Astrocyte (in vitro differentiated cells and primary cell): ENCODE measurements around the gene DCBLD1. TPM values are rescaled to one million over a fixed set of nuclear protein-coding genes. Genes with fewer than 3 reads are reported as not detected.

Source experiments
- DNase-seq: peaks from one replicate; pipeline ENCODE4 v3.0.0-alpha.2; 2010; ENCODE audit warnings: low read depth
- FAIRE-seq: peaks from 2 replicates; lab custom pipeline; 2011; peaks lifted over from hg19 to GRCh38; lab: Jason Lieb, UNC
- H2AFZ ChIP-seq: 2 replicates; pipeline ENCODE4 v1.6.0; 2012; ENCODE audit warnings: low read depth, low read length, inconsistent platforms
- H3K27ac ChIP-seq: 2 replicates; pipeline ENCODE4 v1.5.1; 2011; ENCODE audit warnings: low read depth, low read length, inconsistent platforms
- H3K27me3 ChIP-seq: 2 replicates; pipeline ENCODE4 v1.6.0; 2011; ENCODE audit warnings: low read length, inconsistent platforms; ENCODE audit not compliant: insufficient read depth
- H3K36me3 ChIP-seq: 2 replicates; pipeline ENCODE4 v1.5.1; 2011; ENCODE audit warnings: low read length, inconsistent platforms; ENCODE audit not compliant: insufficient read depth
- H3K4me1 ChIP-seq: 2 replicates; pipeline ENCODE4 v1.5.1; 2011; ENCODE audit warnings: low read length, inconsistent platforms; ENCODE audit not compliant: insufficient read depth
- H3K4me2 ChIP-seq: 2 replicates; pipeline ENCODE4 v1.6.0; 2012; ENCODE audit warnings: low read length, inconsistent platforms
- H3K4me3 ChIP-seq: 2 replicates; pipeline ENCODE4 v1.5.1; 2011; ENCODE audit warnings: low read depth, mild to moderate bottlenecking, low read length, inconsistent platforms; ENCODE audit not compliant: insufficient read depth
- H3K79me2 ChIP-seq: 2 replicates; pipeline ENCODE4 v1.6.0; 2012; ENCODE audit warnings: mild to moderate bottlenecking, low read length, inconsistent platforms; ENCODE audit not compliant: insufficient read depth
- H3K9ac ChIP-seq: 2 replicates; pipeline ENCODE4 v1.6.0; 2012; ENCODE audit warnings: mild to moderate bottlenecking, low read length, inconsistent platforms
- H3K9me3 ChIP-seq: 2 replicates; pipeline ENCODE4 v1.5.1; 2012; ENCODE audit warnings: low read depth, mild to moderate bottlenecking, low read length, inconsistent platforms; ENCODE audit not compliant: insufficient read depth
- H4K20me1 ChIP-seq: 2 replicates; pipeline ENCODE4 v1.6.0; 2012; ENCODE audit warnings: low read length, inconsistent platforms; ENCODE audit not compliant: insufficient read depth
- H3K27ac Mint-ChIP-seq: one replicate; pipeline ENCODE4 v1.8.0; 2021; ENCODE audit warnings: mild to moderate bottlenecking, mixed read lengths; ENCODE audit not compliant: unreplicated experiment
- H3K27me3 Mint-ChIP-seq: one replicate; pipeline ENCODE4 v1.8.0; 2021; ENCODE audit warnings: low read depth, mixed read lengths; ENCODE audit not compliant: unreplicated experiment
- H3K36me3 Mint-ChIP-seq: one replicate; pipeline ENCODE4 v1.8.0; 2021; ENCODE audit warnings: low read depth, mixed read lengths; ENCODE audit not compliant: unreplicated experiment
- H3K4me1 Mint-ChIP-seq: one replicate; pipeline ENCODE4 v1.8.0; 2021; ENCODE audit warnings: low read depth, mixed read lengths; ENCODE audit not compliant: unreplicated experiment
- H3K4me3 Mint-ChIP-seq: one replicate; pipeline ENCODE4 v1.8.0; 2021; ENCODE audit warnings: mild to moderate bottlenecking, moderate library complexity, mixed read lengths; ENCODE audit not compliant: unreplicated experiment
- H3K9me3 Mint-ChIP-seq: one replicate; pipeline ENCODE4 v1.8.0; 2021; ENCODE audit warnings: mild to moderate bottlenecking, mixed read lengths; ENCODE audit not compliant: unreplicated experiment
- EZH2 ChIP-seq: IDR thresholded peaks from 2 replicates; pipeline ENCODE4 v1.6.1; 2012; ENCODE audit warnings: mild to moderate bottlenecking, low read length, inconsistent platforms; ENCODE audit not compliant: insufficient read depth
- total RNA-seq: library from RNA; stranded (reverse); gene quantifications from 2 replicates; pipeline ENCODE4 v1.2.1, GENCODE V29; 2021
- TF ChIP-seq, protein P1 (sequence below): IDR thresholded peaks from 2 replicates; pipeline ENCODE4 v1.5.1; 2011; ENCODE audit warnings: low read depth, mild to moderate bottlenecking, inconsistent platforms, low read length, moderate library complexity; ENCODE audit not compliant: insufficient read depth

The DCBLD1 gene
- total RNA-seq, 1 donor from 2014 or later, result 36.8 TPM

GRCh38 chr6:117505311-117505710, 22.8 kb downstream of the DCBLD1 start:
- Histone ChIP-seq H3K4me3 (no peak overlapping the region), H2AFZ (no peak overlapping the region), H3K4me1 (peaks cover 10% of the 10 kb centered on the region), H4K20me1 (peaks cover 6% of the 10 kb centered on the region), H3K9ac (no peak overlapping the region), H3K79me2 (peaks cover 77% of the 10 kb centered on the region), H3K4me2 (no peak overlapping the region), H3K27ac (no peak overlapping the region), H3K36me3 (peaks cover 36% of the 10 kb centered on the region), H3K9me3 (no peaks in the 10 kb centered on the region), H3K27me3 (no peaks in the 10 kb centered on the region)
- H3K27me3 Mint-ChIP-seq, result no peaks in the 10 kb centered on the region
- FAIRE-seq (no peak), DNase-seq (peak; percentile 47)
- H3K9me3 Mint-ChIP-seq, result no peaks in the 10 kb centered on the region
- peaks cover 50% of the 10 kb centered on the region for H3K4me1 Mint-ChIP-seq
- no peak overlapping the region for H3K4me3 Mint-ChIP-seq
- peaks cover 25% of the 10 kb centered on the region for H3K36me3 Mint-ChIP-seq
- no peak for TF ChIP-seq EZH2
- TF ChIP-seq, protein P1, sequence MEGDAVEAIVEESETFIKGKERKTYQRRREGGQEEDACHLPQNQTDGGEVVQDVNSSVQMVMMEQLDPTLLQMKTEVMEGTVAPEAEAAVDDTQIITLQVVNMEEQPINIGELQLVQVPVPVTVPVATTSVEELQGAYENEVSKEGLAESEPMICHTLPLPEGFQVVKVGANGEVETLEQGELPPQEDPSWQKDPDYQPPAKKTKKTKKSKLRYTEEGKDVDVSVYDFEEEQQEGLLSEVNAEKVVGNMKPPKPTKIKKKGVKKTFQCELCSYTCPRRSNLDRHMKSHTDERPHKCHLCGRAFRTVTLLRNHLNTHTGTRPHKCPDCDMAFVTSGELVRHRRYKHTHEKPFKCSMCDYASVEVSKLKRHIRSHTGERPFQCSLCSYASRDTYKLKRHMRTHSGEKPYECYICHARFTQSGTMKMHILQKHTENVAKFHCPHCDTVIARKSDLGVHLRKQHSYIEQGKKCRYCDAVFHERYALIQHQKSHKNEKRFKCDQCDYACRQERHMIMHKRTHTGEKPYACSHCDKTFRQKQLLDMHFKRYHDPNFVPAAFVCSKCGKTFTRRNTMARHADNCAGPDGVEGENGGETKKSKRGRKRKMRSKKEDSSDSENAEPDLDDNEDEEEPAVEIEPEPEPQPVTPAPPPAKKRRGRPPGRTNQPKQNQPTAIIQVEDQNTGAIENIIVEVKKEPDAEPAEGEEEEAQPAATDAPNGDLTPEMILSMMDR, result no peak
- no peak overlapping the region for H3K27ac Mint-ChIP-seq

GRCh38 chr6:117506180-117506835, 23.8 kb downstream of the DCBLD1 start:
- no peaks in the 10 kb centered on the region for H3K9me3 Mint-ChIP-seq
- FAIRE-seq (no peak), DNase-seq (peak; percentile 89)
- peaks cover 26% of the 10 kb centered on the region for H3K36me3 Mint-ChIP-seq
- H2AFZ ChIP-seq, result no peak overlapping the region
- H3K27me3 ChIP-seq, result no peaks in the 10 kb centered on the region
- peak overlapping the region; percentile 47 for H3K4me2 ChIP-seq
- H3K4me1 Mint-ChIP-seq, result peaks cover 50% of the 10 kb centered on the region
- H4K20me1 ChIP-seq, result peaks cover 6% of the 10 kb centered on the region
- peaks cover 41% of the 10 kb centered on the region for H3K36me3 ChIP-seq
- no peak overlapping the region for H3K9ac ChIP-seq
- no peak overlapping the region for H3K4me3 Mint-ChIP-seq
- H3K4me3 ChIP-seq, result no peak overlapping the region
- H3K27me3 Mint-ChIP-seq, result no peaks in the 10 kb centered on the region
- no peak for TF ChIP-seq EZH2
- TF ChIP-seq, protein P1, result no peak
- H3K27ac ChIP-seq, result no peak overlapping the region
- H3K9me3 ChIP-seq, result no peaks in the 10 kb centered on the region
- peaks cover 73% of the 10 kb centered on the region for H3K79me2 ChIP-seq
- H3K27ac Mint-ChIP-seq, result no peak overlapping the region
- H3K4me1 ChIP-seq, result peaks cover 20% of the 10 kb centered on the region

GRCh38 chr6:117506907-117507306, 24.4 kb downstream of the DCBLD1 start:
- peaks cover 26% of the 10 kb centered on the region for H3K36me3 Mint-ChIP-seq
- no peaks in the 10 kb centered on the region for H3K27me3 ChIP-seq
- peaks cover 26% of the 10 kb centered on the region for H3K4me1 ChIP-seq
- H3K79me2 ChIP-seq, result peaks cover 68% of the 10 kb centered on the region
- no peak overlapping the region for H3K27ac Mint-ChIP-seq
- H3K9ac ChIP-seq, result no peak overlapping the region
- H4K20me1 ChIP-seq, result peaks cover 3% of the 10 kb centered on the region
- no peaks in the 10 kb centered on the region for H3K9me3 ChIP-seq
- DNase-seq (no peak), FAIRE-seq (peak; percentile 67)
- no peaks in the 10 kb centered on the region for H3K9me3 Mint-ChIP-seq
- H3K4me1 Mint-ChIP-seq, result peaks cover 49% of the 10 kb centered on the region
- TF ChIP-seq, protein P1, result no peak
- TF ChIP-seq EZH2, result no peak
- H3K36me3 ChIP-seq, result peaks cover 41% of the 10 kb centered on the region
- H3K4me2 ChIP-seq, result peak overlapping the region; percentile 47
- H2AFZ ChIP-seq, result no peak overlapping the region
- H3K27ac ChIP-seq, result no peak overlapping the region
- H3K4me3 Mint-ChIP-seq, result no peak overlapping the region
- H3K27me3 Mint-ChIP-seq, result no peaks in the 10 kb centered on the region
- H3K4me3 ChIP-seq, result no peak overlapping the region
